Measurements from ENCODE around the gene RADIL. TPM values are rescaled to one million over a fixed set of nuclear protein-coding genes. Genes with fewer than 3 reads are reported as not detected.
A peak's percentile ranks its signal among the peaks of the same experiment; 100 is the strongest.

Gene RADIL
- total RNA-seq, 1 experiment from 2014 or later = not detected

GRCh38 chr7:4775250-4775847 lies 108.2 kb downstream of the RADIL start, which contains the start of gene AP5Z1:
Gene AP5Z1, plus strand, starts transcription at chr7:4775623. Its CDS starts 93 bp downstream, at chr7:4775716.
- H3K27me3 ChIP-seq (replicated peaks; ENCODE audit: control insufficient read depth, insufficient read depth, low read length) = no peaks in the 10 kb centered on the region
- Mint-ChIP-seq H3K4me3 (ENCODE audit: unreplicated experiment) (peak within 1 kb of the TSS; percentile 93), H3K36me3 (ENCODE audit: insufficient read depth, unreplicated experiment) (peaks cover 31% of the 10 kb centered on the region), H3K27ac (ENCODE audit: unreplicated experiment) (peak within 1 kb of the TSS; percentile 97), H3K4me1 (ENCODE audit: low read depth, unreplicated experiment) (peaks cover 13% of the 10 kb centered on the region), H3K27me3 (ENCODE audit: insufficient read depth, unreplicated experiment) (no peaks in the 10 kb centered on the region), H3K9me3 (ENCODE audit: unreplicated experiment) (no peaks in the 10 kb centered on the region)
- peak; percentile 95 to 96 for DNase-seq
- peak in 1 of 2 experiments; percentile 6 for TF ChIP-seq CTCF (IDR thresholded peaks at IDR 0.05; ENCODE audit: insufficient read depth in 1 of 2, low read depth in 1 of 2, low read length in 1 of 2, severe bottlenecking in 1 of 2, unreplicated experiment in 1 of 2)
- H3K4me1 ChIP-seq = 0 out of 2 replicates have a peak, but pooled peaks cover 11% of the 10 kb centered on the region
- H3K4me3 ChIP-seq (ENCODE audit: low read depth, low read length) = peak within 1 kb of the TSS; percentile 96
- intact Hi-C loops (cut with micrococcal nuclease; ENCODE audit: unreplicated experiment) = no loop called here
- ChIA-PET CTCF (interaction anchor here (0.8 to 1.1 kb wide), 2 partner anchors 23 to 199 kb away, joined by 3 to 4 read pairs; no protein-coding TSS in a partner anchor), POLR2A (interaction anchor here (0.6 to 1.6 kb wide), 14 partner anchors 8 to 972 kb away, joined by 3 to 18 read pairs (median 4); no protein-coding TSS in a partner anchor)
- H3K9me3 ChIP-seq = no peaks in the 10 kb centered on the region
- no peaks in the 10 kb centered on the region for H3K36me3 ChIP-seq (ENCODE audit: control insufficient read depth, insufficient read depth, low read length)
- no TSS peak for BruUV-seq (replicated peaks)

GRCh38 chr7:4774658-4775249 lies 108.8 kb downstream of the RADIL start:
- no peak for TF ChIP-seq CTCF (IDR thresholded peaks at IDR 0.05; ENCODE audit: insufficient read depth in 1 of 2, low read depth in 1 of 2, low read length in 1 of 2, severe bottlenecking in 1 of 2, unreplicated experiment in 1 of 2)
- peaks cover 33% of the 10 kb centered on the region for H3K36me3 Mint-ChIP-seq (ENCODE audit: insufficient read depth, unreplicated experiment)
- peaks cover 13% of the 10 kb centered on the region for H3K4me1 Mint-ChIP-seq (ENCODE audit: low read depth, unreplicated experiment)
- no peaks in the 10 kb centered on the region for H3K27me3 Mint-ChIP-seq (ENCODE audit: insufficient read depth, unreplicated experiment)
- Histone ChIP-seq H3K4me3 (ENCODE audit: low read depth, low read length) (peak overlapping the region; percentile 96), H3K9me3 (no peaks in the 10 kb centered on the region), H3K4me1 (0 out of 2 replicates have a peak, but pooled peaks cover 11% of the 10 kb centered on the region), H3K36me3 (ENCODE audit: control insufficient read depth, insufficient read depth, low read length) (no peaks in the 10 kb centered on the region), H3K27me3 (replicated peaks; ENCODE audit: control insufficient read depth, insufficient read depth, low read length) (no peaks in the 10 kb centered on the region)
- no peaks in the 10 kb centered on the region for H3K9me3 Mint-ChIP-seq (ENCODE audit: unreplicated experiment)
- DNase-seq = no peak
- TSS peak; percentile 98 for BruUV-seq (replicated peaks)
- ChIA-PET POLR2A (interaction anchor here (0.6 to 1.6 kb wide), 13 partner anchors 9 to 973 kb away, joined by 3 to 18 read pairs (median 4); no protein-coding TSS in a partner anchor), CTCF (interaction anchor here (0.8 to 1.1 kb wide), 2 partner anchors 24 to 199 kb away, joined by 3 to 4 read pairs; no protein-coding TSS in a partner anchor)
- peak overlapping the region; percentile 93 for H3K4me3 Mint-ChIP-seq (ENCODE audit: unreplicated experiment)
- H3K27ac Mint-ChIP-seq (ENCODE audit: unreplicated experiment) = peak overlapping the region; percentile 97
- intact Hi-C loops (cut with micrococcal nuclease; ENCODE audit: unreplicated experiment) = no loop called here

- Mint-ChIP-seq H3K27ac (ENCODE audit: unreplicated experiment) (peak overlapping the region; percentile 97), H3K36me3 (ENCODE audit: insufficient read depth, unreplicated experiment) (peaks cover 33% of the 10 kb centered on the region), H3K27me3 (ENCODE audit: insufficient read depth, unreplicated experiment) (no peaks in the 10 kb centered on the region), H3K4me1 (ENCODE audit: low read depth, unreplicated experiment) (peaks cover 13% of the 10 kb centered on the region), H3K9me3 (ENCODE audit: unreplicated experiment) (no peaks in the 10 kb centered on the region), H3K4me3 (ENCODE audit: unreplicated experiment) (peak overlapping the region; percentile 93)
- Histone ChIP-seq H3K36me3 (ENCODE audit: control insufficient read depth, insufficient read depth, low read length) (no peaks in the 10 kb centered on the region), H3K4me1 (0 out of 2 replicates have a peak, but pooled peaks cover 11% of the 10 kb centered on the region), H3K4me3 (ENCODE audit: low read depth, low read length) (no peak overlapping the region; the same call in 1 of the 2 replicates), H3K27me3 (replicated peaks; ENCODE audit: control insufficient read depth, insufficient read depth, low read length) (no peaks in the 10 kb centered on the region), H3K9me3 (no peaks in the 10 kb centered on the region)
- POLR2A ChIA-PET = no interaction called here
- no TSS peak for BruUV-seq (replicated peaks)
- intact Hi-C loops (cut with micrococcal nuclease; ENCODE audit: unreplicated experiment) = no loop called here
- CTCF ChIA-PET = no interaction called here
- no peak for TF ChIP-seq CTCF (IDR thresholded peaks at IDR 0.05; ENCODE audit: insufficient read depth in 1 of 2, low read depth in 1 of 2, low read length in 1 of 2, severe bottlenecking in 1 of 2, unreplicated experiment in 1 of 2)
- DNase-seq = no peak
Observed at GRCh38 chr7:4774007-4774406, 109.5 kb downstream of the RADIL start.

Data from Caco-2 (cell line).